Hematopoietic multipotent progenitor cell treated with erythropoietin and hydrocortisone succinate and interleukin-3 and kit ligand, for 8 days (in vitro differentiated cells): Measurements from ENCODE around the gene COX8A.

ENCODE experiments used
- DNase-seq: peaks from one replicate; pipeline ENCODE4 v3.0.0-alpha.2; 2015

Gene COX8A

GRCh38 chr11:64023712-64024710 is 49.6 kb downstream of the COX8A start:
- no peak for DNase-seq

GRCh38 chr11:64025205-64025604 is 50.8 kb downstream of the COX8A start:
- no peak for DNase-seq
